ENCODE measurements around the gene R3HDM4.

DNA sequence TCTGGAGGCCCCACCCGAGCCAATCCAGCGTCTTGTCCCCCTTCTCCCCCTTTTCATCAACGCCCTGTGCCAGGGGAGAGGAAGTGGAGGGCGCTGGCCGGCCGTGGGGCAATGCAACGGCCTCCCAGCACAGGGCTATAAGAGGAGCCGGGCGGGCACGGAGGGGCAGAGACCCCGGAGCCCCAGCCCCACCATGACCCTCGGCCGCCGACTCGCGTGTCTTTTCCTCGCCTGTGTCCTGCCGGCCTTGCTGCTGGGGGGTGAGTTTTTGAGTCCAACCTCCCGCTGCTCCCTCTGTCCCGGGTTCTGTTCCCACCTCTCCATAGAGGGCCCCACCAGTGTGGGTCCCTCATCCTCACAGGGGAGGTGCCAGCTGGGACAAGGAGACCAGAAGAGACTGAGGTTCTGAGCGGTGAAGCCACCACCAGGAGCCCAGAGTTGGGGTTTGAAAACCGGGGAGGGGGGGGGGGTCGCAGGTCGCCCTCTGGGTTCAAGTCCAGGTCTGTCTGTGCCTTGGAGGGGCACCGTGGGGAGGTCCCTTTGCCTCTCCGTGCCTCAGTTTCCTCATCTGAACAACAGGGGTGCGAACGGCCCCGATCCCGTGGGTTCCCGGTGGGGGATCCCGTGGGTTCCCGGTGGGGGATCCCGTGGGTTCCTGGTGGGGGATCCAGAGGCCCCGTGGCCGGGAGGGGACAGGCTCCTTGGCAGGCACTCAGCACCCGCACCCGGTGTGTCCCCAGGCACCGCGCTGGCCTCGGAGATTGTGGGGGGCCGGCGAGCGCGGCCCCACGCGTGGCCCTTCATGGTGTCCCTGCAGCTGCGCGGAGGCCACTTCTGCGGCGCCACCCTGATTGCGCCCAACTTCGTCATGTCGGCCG is 60.6 kb downstream of the R3HDM4 start, which contains the start of gene ELANE:
- TF ChIP-seq GATA2 (IDR thresholded peaks at IDR 0.05; ENCODE audit: low read depth, low read length) = no peak
- no peak for TF ChIP-seq GATA3 (IDR thresholded peaks at IDR 0.05; ENCODE audit: low read depth, low read length)

Measured in SH-SY5Y (cell line).